GM18951 (cell line): ENCODE data around the gene KREMEN1.
"Not testable (repeated sequence)": the region's sequence is repeated elsewhere in the genome, so short reads cannot be mapped to it uniquely, and the experiment has no call there.

Source experiments
- POLR2A ChIP-seq: IDR thresholded peaks from 4 replicates; pipeline ENCODE4 v1.6.1; 2011; ENCODE audit warnings: mild to moderate bottlenecking; ENCODE audit not compliant: insufficient read length, insufficient read depth; ENCODE audit errors: extremely low read depth
- in situ Hi-C: fragments of 300-500 bp; cut with MboI; formaldehyde crosslinking; loops from one replicate; pipeline ENCODE4 v1.12.0; 2022; ENCODE audit warnings: low sequenced_read_pairs, mixed read lengths, inconsistent platforms; ENCODE audit not compliant: unreplicated experiment

KREMEN1 gene

GRCh38 chr22:29112121-29112520 is 39.3 kb downstream of the KREMEN1 start:
- in situ Hi-C loops = no loop called here
- TF ChIP-seq POLR2A = no peak

GRCh38 chr22:29112681-29113080 is 39.8 kb downstream of the KREMEN1 start:
- TF ChIP-seq POLR2A = no peak
- in situ Hi-C loops = no loop called here

- in situ Hi-C loops = no loop called here
- no peak for TF ChIP-seq POLR2A
Observed at GRCh38 chr22:29113319-29113718, 40.5 kb downstream of the KREMEN1 start.

- in situ Hi-C loops = no loop called here
- TF ChIP-seq POLR2A = no peak
Observed at GRCh38 chr22:29114392-29114791, 41.6 kb downstream of the KREMEN1 start.

GRCh38 chr22:29115682-29116288 is 43.0 kb downstream of the KREMEN1 start:
- no peak for TF ChIP-seq POLR2A

GRCh38 chr22:29116397-29117123 is 43.7 kb downstream of the KREMEN1 start:
- in situ Hi-C loops = no loop called here

More at GRCh38 chr22:29115682-29116288, 43.0 kb downstream of the KREMEN1 start:
- in situ Hi-C loops = no loop called here

GRCh38 chr22:29117799-29118477 is 45.1 kb downstream of the KREMEN1 start:
- in situ Hi-C loops = no loop called here
- no peak for TF ChIP-seq POLR2A

More at GRCh38 chr22:29116397-29117123, 43.7 kb downstream of the KREMEN1 start:
- TF ChIP-seq POLR2A = no peak

GRCh38 chr22:29120098-29120912 is 47.5 kb downstream of the KREMEN1 start:
- in situ Hi-C loops = not testable (repeated sequence)

- in situ Hi-C loops = no loop called here
Observed at GRCh38 chr22:29121124-29121523, 48.3 kb downstream of the KREMEN1 start.

GRCh38 chr22:29122041-29122440 is 49.2 kb downstream of the KREMEN1 start:
- in situ Hi-C loops = no loop called here
- no peak for TF ChIP-seq POLR2A

More at GRCh38 chr22:29121124-29121523, 48.3 kb downstream of the KREMEN1 start:
- no peak for TF ChIP-seq POLR2A

GRCh38 chr22:29124777-29125442 is 52.1 kb downstream of the KREMEN1 start:
- no peak for TF ChIP-seq POLR2A
- in situ Hi-C loops = no loop called here

GRCh38 chr22:29125443-29125778 is 52.6 kb downstream of the KREMEN1 start:
- in situ Hi-C loops = no loop called here
- TF ChIP-seq POLR2A = no peak

GRCh38 chr22:29125844-29126243 is 53.0 kb downstream of the KREMEN1 start:
- in situ Hi-C loops = no loop called here
- no peak for TF ChIP-seq POLR2A
